Panc1 (cell line): ENCODE measurements around the gene C22orf39.

Source experiments
- CTCF ChIP-seq: fragments of 450-650 bp; IDR thresholded peaks from 2 replicates; pipeline ENCODE4 v1.5.1; 2017; ENCODE audit warnings: mild to moderate bottlenecking
- POLR2AphosphoS5 ChIP-seq: IDR thresholded peaks from 2 replicates; pipeline ENCODE4 v1.6.1; 2012; ENCODE audit warnings: mild to moderate bottlenecking, low read depth, low read length, moderate library complexity
- SIN3A ChIP-seq: IDR thresholded peaks from 2 replicates; pipeline ENCODE4 v1.6.1; 2012; ENCODE audit warnings: low read depth, mild to moderate bottlenecking, low read length, moderate library complexity, borderline replicate concordance; ENCODE audit not compliant: insufficient read depth
- TCF7L2 ChIP-seq: IDR thresholded peaks from 2 replicates; pipeline ENCODE4 v1.6.1; 2011; ENCODE audit warnings: mild to moderate bottlenecking, low read depth, low read length, inconsistent platforms
- TF ChIP-seq, protein P1 (sequence below), 2 experiments: IDR thresholded peaks; 2 replicates each; pipeline ENCODE4 v1.6.1; 2011 to 2012; ENCODE audit warnings: low read depth in 2 of 2, control low read depth in 1 of 2, low read length in 1 of 2, mild to moderate bottlenecking in 1 of 2, moderate library complexity in 1 of 2; ENCODE audit not compliant: insufficient read depth in 1 of 2

GRCh38 chr22:19438298-19438697 is 9.2 kb downstream of the C22orf39 start:
- TF ChIP-seq POLR2AphosphoS5 (no peak), CTCF (no peak), SIN3A (no peak), TCF7L2 (no peak)
- TF ChIP-seq, protein P1, sequence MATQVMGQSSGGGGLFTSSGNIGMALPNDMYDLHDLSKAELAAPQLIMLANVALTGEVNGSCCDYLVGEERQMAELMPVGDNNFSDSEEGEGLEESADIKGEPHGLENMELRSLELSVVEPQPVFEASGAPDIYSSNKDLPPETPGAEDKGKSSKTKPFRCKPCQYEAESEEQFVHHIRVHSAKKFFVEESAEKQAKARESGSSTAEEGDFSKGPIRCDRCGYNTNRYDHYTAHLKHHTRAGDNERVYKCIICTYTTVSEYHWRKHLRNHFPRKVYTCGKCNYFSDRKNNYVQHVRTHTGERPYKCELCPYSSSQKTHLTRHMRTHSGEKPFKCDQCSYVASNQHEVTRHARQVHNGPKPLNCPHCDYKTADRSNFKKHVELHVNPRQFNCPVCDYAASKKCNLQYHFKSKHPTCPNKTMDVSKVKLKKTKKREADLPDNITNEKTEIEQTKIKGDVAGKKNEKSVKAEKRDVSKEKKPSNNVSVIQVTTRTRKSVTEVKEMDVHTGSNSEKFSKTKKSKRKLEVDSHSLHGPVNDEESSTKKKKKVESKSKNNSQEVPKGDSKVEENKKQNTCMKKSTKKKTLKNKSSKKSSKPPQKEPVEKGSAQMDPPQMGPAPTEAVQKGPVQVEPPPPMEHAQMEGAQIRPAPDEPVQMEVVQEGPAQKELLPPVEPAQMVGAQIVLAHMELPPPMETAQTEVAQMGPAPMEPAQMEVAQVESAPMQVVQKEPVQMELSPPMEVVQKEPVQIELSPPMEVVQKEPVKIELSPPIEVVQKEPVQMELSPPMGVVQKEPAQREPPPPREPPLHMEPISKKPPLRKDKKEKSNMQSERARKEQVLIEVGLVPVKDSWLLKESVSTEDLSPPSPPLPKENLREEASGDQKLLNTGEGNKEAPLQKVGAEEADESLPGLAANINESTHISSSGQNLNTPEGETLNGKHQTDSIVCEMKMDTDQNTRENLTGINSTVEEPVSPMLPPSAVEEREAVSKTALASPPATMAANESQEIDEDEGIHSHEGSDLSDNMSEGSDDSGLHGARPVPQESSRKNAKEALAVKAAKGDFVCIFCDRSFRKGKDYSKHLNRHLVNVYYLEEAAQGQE (IDR thresholded peaks at IDR 0.05; ENCODE audit: insufficient read depth in 1 of 2, low read depth in 2 of 2, low read length in 1 of 2), result no peak
